Coronary artery (tissue), 2 donors: Measurements from ENCODE around the gene RALGDS.
A peak's percentile ranks its signal among the peaks of the same experiment; 100 is the strongest.

Source experiments
- DNase-seq: peaks from one replicate; pipeline ENCODE4 v3.0.0-alpha.2; 2017; ENCODE audit warnings: low spot score
- H3K27ac ChIP-seq, 2 donors: fragments of 200-600 bp; sonication (generic); one replicate each; pipeline ENCODE4 v1.5.1; 2016 to 2019
- H3K4me3 ChIP-seq: fragments of 200-600 bp; sonication (generic); 2 replicates; pipeline ENCODE4 v1.5.1; 2016; ENCODE audit warnings: mild to moderate bottlenecking, moderate library complexity
- TF ChIP-seq, protein P1 (sequence below): fragments of 200-600 bp; sonication (generic); IDR thresholded peaks from one replicate; pipeline ENCODE4 v1.5.1; 2019; ENCODE audit warnings: antibody characterized with exemption

Gene RALGDS

DNA sequence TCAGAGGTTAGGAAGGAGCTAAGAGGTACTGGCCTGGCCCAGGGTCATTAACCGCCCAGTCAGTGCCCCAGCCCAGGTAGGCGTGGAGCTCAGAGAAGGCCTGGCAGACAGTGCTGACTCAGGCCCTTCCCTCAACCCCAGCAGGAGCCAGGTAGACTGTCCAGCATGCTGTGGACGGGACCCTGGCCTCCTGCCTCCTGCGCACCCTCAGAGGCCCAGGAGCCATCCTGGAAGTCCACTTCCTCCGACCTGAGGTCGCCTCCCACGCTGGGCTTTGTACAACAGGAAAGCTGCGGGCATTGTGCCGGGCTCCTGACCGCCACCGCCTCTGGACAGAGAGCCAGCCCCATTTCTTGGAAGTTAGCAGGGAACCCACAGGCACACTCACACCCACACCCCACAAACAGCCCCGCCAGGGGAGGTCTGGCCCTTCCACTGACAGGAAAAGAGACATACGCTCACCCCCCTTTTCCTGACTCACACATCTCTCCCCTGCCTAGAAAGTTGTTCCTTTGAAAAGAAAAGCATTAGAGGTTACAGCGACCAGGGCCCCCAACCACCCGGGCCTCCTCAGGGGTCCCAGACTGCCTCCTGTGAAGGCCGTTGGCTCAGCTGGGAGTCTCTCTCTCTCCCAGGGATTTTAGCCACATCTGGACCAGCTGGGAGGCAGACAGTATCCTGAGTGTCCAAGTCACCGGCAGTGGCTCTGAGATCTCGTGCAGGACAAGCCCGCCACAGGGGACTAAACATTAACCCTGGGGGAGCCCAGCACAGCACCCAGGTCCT lies 7.7 kb downstream of the RALGDS start:
- H3K4me3 ChIP-seq: peak overlapping the region; percentile 41
- TF ChIP-seq, protein P1, sequence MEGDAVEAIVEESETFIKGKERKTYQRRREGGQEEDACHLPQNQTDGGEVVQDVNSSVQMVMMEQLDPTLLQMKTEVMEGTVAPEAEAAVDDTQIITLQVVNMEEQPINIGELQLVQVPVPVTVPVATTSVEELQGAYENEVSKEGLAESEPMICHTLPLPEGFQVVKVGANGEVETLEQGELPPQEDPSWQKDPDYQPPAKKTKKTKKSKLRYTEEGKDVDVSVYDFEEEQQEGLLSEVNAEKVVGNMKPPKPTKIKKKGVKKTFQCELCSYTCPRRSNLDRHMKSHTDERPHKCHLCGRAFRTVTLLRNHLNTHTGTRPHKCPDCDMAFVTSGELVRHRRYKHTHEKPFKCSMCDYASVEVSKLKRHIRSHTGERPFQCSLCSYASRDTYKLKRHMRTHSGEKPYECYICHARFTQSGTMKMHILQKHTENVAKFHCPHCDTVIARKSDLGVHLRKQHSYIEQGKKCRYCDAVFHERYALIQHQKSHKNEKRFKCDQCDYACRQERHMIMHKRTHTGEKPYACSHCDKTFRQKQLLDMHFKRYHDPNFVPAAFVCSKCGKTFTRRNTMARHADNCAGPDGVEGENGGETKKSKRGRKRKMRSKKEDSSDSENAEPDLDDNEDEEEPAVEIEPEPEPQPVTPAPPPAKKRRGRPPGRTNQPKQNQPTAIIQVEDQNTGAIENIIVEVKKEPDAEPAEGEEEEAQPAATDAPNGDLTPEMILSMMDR: no peak
- no peak for DNase-seq
- H3K27ac ChIP-seq: peak overlapping the region; percentile 36 to 82

GRCh38 chr9:133112663-133113026 lies 8.4 kb downstream of the RALGDS start:
- H3K4me3 ChIP-seq: no peak overlapping the region
- DNase-seq: no peak
- H3K27ac ChIP-seq: peak overlapping the region; percentile 18 to 82
- TF ChIP-seq, protein P1: no peak

DNA sequence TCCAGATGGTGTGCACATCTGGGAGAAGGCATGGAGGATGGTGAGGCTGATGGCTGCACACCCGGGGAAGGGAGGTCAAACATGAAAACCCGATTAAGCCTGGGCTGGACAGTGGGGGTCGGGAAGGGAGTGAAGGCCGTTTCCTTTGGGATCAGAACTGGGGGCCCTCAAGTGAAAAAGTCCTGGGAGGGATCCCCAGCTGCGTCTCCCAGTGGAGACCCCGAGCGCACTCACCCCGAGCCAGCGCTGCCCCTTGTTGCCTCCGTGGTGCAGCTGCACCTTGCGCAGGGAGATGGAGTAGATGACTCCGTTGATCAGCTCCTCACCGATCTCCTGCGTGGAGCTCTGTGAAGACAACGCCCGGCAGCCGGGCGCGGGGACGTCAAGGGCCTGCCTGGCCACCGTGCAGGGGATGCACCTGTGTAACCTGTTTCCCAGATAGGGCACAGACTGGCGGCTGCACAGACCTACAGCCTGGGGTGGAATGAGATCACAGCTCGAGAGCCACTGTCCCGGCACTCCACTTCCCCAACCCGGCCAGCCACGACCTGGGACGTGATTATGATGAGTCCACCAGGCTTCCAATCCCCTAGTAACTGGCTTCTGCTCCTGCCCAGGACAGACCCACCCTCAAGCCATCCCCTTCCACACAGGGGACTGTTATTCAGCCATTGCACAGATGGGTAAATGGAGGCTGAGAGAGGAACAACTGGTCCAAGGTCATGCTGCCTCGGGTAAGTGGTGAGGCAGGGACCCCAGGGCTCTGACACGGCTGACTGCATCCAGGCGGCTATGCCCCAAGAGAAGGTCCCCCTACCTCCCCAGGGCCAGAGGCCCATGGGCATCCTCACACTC lies 9.0 kb downstream of the RALGDS start:
- peak overlapping the region in 1 of 2 donors; percentile 82 for H3K27ac ChIP-seq
- H3K4me3 ChIP-seq: no peak overlapping the region
- TF ChIP-seq, protein P1: no peak
- DNase-seq: no peak

DNA sequence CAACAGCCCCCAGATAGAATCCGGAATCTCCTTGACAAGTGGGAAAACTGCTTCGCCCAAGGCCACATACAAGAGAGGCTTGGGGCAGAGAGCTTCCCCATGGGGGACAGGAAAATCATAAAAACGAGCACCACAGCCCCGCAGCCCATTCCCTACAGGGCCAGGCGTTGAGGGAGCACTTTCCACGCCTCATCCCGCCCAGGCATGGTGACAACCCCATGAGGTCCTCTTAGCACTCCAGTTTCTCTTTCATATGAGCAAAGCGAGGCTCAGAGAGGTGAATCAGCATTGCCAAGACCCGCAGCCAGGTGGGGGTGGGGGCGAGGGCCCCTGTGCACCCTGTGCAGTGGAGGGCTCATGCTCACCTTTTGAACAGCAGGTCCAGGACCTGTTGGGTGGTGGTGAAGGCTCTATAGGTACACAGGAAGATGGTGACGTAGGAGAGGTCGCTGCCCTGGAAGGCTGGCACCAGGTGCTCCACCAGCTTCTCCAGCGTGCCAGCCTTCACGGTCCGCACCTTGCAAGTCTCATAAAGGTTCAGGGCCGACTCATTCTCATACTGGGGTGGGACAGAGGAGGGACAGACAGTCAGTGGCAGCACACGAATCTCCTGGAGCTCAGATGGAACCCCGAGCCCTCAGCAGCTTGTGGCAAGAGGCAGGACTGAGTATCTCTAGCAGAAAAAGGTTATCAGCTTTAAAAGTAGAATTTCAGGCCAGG lies 10.9 kb downstream of the RALGDS start:
- no peak overlapping the region for H3K4me3 ChIP-seq
- no peak overlapping the region for H3K27ac ChIP-seq
- TF ChIP-seq, protein P1: no peak
- peak; percentile 41 for DNase-seq

GRCh38 chr9:133108794-133109641 lies 12.0 kb downstream of the RALGDS start:
- H3K4me3 ChIP-seq: no peak overlapping the region
- DNase-seq: peak; percentile 70
- no peak overlapping the region for H3K27ac ChIP-seq
- TF ChIP-seq, protein P1: no peak

DNA sequence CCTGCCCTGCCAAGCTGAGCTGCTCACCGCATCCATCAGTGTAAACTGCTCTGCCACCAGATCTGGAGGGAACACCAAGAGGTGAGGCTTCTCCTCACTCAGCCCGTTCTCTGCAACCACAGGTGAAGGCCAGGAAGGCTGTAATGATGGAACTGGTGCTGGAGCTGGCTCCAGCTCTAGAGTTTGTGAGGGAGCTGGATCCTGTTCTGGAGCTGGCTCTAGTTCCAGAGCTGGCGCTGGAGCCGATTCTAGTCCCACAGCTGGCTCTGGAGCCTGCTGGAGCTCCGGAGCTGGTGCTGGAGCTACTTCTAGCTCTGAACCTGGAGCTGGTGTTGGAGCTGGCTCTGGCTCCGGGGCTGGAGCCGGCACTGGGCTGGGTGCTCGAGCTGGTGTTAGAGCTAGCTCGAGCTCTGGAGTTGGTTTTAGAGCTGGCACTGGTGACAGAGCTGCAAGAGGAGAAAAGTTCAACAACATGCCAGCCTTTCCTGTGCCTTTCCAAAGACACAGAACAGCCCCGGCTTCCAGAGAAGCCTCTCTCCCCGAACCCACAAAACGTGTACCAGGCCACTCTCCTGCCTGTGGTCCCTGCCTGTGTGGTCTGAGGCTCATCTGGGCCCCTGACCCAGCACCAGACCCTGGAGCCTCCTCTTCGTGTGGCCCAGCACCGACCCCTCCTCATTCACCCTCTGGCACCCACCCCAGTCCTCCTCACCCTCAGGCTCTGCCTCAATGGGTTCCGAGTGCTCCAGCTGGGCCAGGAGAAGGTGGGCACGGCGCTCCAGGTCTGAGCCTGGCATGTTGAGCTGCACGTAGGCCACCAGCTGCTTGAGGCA lies 12.9 kb downstream of the RALGDS start:
- no peak overlapping the region for H3K27ac ChIP-seq
- peak; percentile 52 for DNase-seq
- H3K4me3 ChIP-seq: no peak overlapping the region
- TF ChIP-seq, protein P1: no peak
